HG02870 (cell line): Measurements from ENCODE around the gene DESI1.
"Not testable (repeated sequence)": the region's sequence is repeated elsewhere in the genome, so short reads cannot be mapped to it uniquely, and the experiment has no call there.

Experiments used
- ATAC-seq: cut with Tn5 transposase; IDR thresholded peaks from one replicate; pipeline ENCODE4 v1.9.1; 2021; ENCODE audit warnings: mild to moderate bottlenecking, moderate library complexity; ENCODE audit not compliant: unreplicated experiment

Gene DESI1

GRCh38 chr22:41562461-41562860 is 58.4 kb downstream of the DESI1 start:
- no peak for ATAC-seq

GRCh38 chr22:41561788-41562187 is 59.1 kb downstream of the DESI1 start:
- ATAC-seq, result no peak

- ATAC-seq, result no peak
Observed at GRCh38 chr22:41561335-41561734, 59.5 kb downstream of the DESI1 start.

DNA sequence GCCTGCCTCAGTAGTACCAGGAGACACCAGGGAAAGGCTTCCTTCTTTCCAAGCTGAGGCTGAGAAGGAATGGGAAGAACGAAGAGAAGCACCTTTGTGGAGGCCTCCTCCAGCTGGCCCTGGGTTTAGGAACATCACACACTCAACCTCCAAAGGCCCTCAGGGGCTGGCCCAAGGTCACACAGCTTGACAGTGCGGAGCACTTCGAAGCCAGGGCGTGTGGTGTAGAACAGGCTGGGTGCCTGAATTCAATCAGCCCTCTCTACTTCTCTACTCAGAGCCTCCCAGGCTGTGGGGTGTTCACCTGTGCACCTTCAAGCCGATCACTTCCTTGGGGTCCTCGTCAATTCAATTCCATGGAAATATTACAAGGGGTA is 60.8 kb downstream of the DESI1 start:
- no peak for ATAC-seq

- not testable (repeated sequence) for ATAC-seq
Observed at GRCh38 chr22:41558241-41558630, 62.6 kb downstream of the DESI1 start.

DNA sequence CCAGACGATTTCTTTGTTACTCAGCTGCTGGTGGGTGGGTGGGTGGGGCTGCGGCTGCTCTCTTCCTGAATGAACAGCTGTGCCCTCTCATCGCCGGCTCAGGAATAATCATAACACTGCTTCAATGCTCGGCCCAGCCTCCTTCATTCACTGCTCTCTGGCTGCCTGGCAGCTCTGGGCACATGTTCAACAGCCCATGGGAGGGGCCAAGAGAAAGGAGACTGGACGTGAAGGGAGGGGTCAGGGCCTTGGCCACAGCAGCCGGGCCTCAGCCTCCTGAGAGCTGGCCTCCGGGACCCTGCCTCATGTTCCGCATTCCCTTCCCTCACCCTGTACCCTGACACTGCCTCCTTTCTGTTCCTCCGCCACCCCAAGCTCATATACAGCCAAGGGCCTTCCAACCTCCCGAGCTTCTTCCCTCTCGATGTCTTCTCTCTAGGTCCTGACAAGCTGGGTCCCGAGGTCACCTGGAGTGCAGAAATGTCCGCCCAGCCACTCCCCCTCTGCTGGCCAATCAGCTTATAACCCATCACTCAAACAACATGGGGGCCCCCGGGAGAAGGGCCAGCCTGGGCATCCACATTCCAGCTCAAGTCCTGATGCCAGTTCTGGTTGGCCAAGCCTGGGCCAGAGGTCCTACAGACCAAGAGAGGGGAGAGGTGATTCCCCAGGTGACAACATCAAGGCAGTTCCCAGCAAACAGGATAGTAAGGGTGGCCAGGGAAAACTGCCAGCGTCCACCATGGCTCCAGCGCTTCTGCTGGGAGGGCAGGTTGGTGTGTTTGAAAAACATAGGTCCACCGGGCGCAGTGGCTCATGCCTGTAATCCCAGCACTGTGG is 63.2 kb downstream of the DESI1 start:
- no peak for ATAC-seq

- no peak for ATAC-seq
Observed at GRCh38 chr22:41556561-41556960, 64.3 kb downstream of the DESI1 start.

GRCh38 chr22:41555325-41555982 is 65.4 kb downstream of the DESI1 start:
- no peak for ATAC-seq

DNA sequence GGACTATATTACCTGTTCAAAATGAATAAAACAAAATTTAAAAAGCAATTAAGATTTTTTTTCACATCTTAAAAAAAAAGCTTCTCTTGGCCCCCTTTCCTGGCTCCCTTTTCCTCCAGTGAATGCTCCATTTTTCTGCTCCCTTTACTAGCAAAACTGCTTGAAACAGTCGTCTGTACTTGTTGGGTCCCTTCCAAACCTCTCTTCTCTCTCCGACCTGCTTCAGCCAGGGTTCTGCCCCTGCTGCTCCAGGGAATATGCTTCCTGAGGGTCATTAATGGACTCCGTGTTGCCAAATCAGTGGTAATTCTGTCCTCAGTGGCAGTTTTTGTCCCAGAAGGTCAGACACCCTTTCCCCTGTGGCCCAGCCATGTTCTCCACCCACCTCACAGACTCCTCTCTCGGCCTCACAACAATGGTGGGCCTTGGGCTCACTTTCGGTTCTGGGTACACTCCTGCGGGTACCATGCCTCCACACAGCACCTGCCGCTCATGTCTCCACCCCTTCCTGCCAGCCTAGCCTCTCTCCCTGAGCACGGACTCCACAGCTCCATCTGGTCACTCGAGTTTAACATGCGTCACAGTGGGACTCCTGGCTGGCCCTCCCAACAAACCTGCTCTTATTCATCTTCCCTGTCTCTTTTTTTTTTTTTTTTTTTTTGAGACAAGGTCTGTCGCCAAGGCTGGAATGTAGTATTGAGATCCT is 68.8 kb downstream of the DESI1 start:
- ATAC-seq, result no peak

DNA sequence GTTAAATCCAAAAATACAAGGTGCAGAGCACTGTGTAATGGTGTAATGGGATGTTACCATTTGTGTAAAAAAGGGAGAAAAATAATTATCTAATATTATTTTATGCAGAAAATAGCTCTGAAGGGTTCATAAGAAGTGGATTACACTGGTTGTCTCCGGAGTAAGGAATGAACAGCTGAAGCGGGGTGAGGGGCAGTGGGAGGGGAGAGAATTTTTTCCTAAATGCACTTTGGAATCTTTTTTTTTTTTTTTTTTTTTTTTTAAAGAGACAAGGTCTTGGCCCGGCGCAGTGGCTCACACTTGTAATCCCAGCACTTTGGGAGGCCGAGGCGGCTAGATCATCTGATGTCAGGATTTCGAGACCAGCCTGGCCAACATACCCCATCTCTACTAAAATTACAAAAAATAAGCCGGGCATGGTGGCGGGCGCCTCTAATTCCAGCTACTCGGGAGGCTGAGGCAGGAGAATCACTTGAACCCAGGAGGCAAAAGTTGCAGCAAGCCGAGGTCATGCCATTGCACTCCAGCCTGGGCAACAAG is 69.8 kb downstream of the DESI1 start:
- ATAC-seq, result no peak

- ATAC-seq, result no peak
Observed at GRCh38 chr22:41548830-41549211, 72.0 kb downstream of the DESI1 start.
